ENCODE data around the gene NUDT14.

Gene NUDT14

GRCh38 chr14:105209091-105209490 lies 28.0 kb upstream of the NUDT14 start:
- Histone ChIP-seq H3K36me3 (ENCODE audit: control insufficient read depth, insufficient read depth, low read length) (peaks cover 3% of the 10 kb centered on the region), H3K27me3 (ENCODE audit: control insufficient read depth, insufficient read depth, low read length) (no peaks in the 10 kb centered on the region), H3K4me1 (ENCODE audit: control insufficient read depth, insufficient read depth, low read length) (no peaks in the 10 kb centered on the region), H3K27ac (ENCODE audit: low read depth, low read length) (no peak overlapping the region), H3K4me3 (ENCODE audit: low read length) (no peak overlapping the region), H3K9ac (ENCODE audit: low read length) (no peak overlapping the region)

GRCh38 chr14:105208738-105209075 lies 27.6 kb upstream of the NUDT14 start:
- Histone ChIP-seq H3K27me3 (ENCODE audit: control insufficient read depth, insufficient read depth, low read length) (no peaks in the 10 kb centered on the region), H3K4me1 (ENCODE audit: control insufficient read depth, insufficient read depth, low read length) (no peaks in the 10 kb centered on the region), H3K36me3 (ENCODE audit: control insufficient read depth, insufficient read depth, low read length) (peaks cover 3% of the 10 kb centered on the region), H3K4me3 (ENCODE audit: low read length) (no peak overlapping the region), H3K9ac (ENCODE audit: low read length) (no peak overlapping the region), H3K27ac (ENCODE audit: low read depth, low read length) (no peak overlapping the region)

- Histone ChIP-seq H3K9ac (ENCODE audit: low read length) (no peak overlapping the region), H3K4me3 (ENCODE audit: low read length) (no peak overlapping the region), H3K4me1 (ENCODE audit: control insufficient read depth, insufficient read depth, low read length) (no peaks in the 10 kb centered on the region), H3K27ac (ENCODE audit: low read depth, low read length) (no peak overlapping the region), H3K27me3 (ENCODE audit: control insufficient read depth, insufficient read depth, low read length) (no peaks in the 10 kb centered on the region), H3K36me3 (ENCODE audit: control insufficient read depth, insufficient read depth, low read length) (peaks cover 3% of the 10 kb centered on the region)
Measured at GRCh38 chr14:105207996-105208737, 27.1 kb upstream of the NUDT14 start.

- Histone ChIP-seq H3K36me3 (ENCODE audit: control insufficient read depth, insufficient read depth, low read length) (peaks cover 3% of the 10 kb centered on the region), H3K27me3 (ENCODE audit: control insufficient read depth, insufficient read depth, low read length) (no peaks in the 10 kb centered on the region), H3K4me1 (ENCODE audit: control insufficient read depth, insufficient read depth, low read length) (no peaks in the 10 kb centered on the region), H3K27ac (ENCODE audit: low read depth, low read length) (no peak overlapping the region), H3K9ac (ENCODE audit: low read length) (no peak overlapping the region), H3K4me3 (ENCODE audit: low read length) (no peak overlapping the region)
Measured at GRCh38 chr14:105207460-105207901, 26.4 kb upstream of the NUDT14 start.

GRCh38 chr14:105206873-105207272 lies 25.8 kb upstream of the NUDT14 start:
- Histone ChIP-seq H3K4me3 (ENCODE audit: low read length) (no peak overlapping the region), H3K36me3 (ENCODE audit: control insufficient read depth, insufficient read depth, low read length) (peaks cover 3% of the 10 kb centered on the region), H3K9ac (ENCODE audit: low read length) (no peak overlapping the region), H3K27me3 (ENCODE audit: control insufficient read depth, insufficient read depth, low read length) (peaks cover under 1% of the 10 kb centered on the region), H3K4me1 (ENCODE audit: control insufficient read depth, insufficient read depth, low read length) (no peaks in the 10 kb centered on the region), H3K27ac (ENCODE audit: low read depth, low read length) (no peak overlapping the region)

GRCh38 chr14:105205673-105206208 lies 24.6 kb upstream of the NUDT14 start:
- no peak overlapping the region for H3K4me3 ChIP-seq (ENCODE audit: low read length)
- no peak overlapping the region for H3K27ac ChIP-seq (ENCODE audit: low read depth, low read length)
- H3K27me3 ChIP-seq (ENCODE audit: control insufficient read depth, insufficient read depth, low read length) = peaks cover 6% of the 10 kb centered on the region
- H3K4me1 ChIP-seq (ENCODE audit: control insufficient read depth, insufficient read depth, low read length) = no peaks in the 10 kb centered on the region
- H3K36me3 ChIP-seq (ENCODE audit: control insufficient read depth, insufficient read depth, low read length) = peaks cover 3% of the 10 kb centered on the region
- H3K9ac ChIP-seq (ENCODE audit: low read length) = no peak overlapping the region

GRCh38 chr14:105204931-105205672 lies 24.0 kb upstream of the NUDT14 start:
- no peak overlapping the region for H3K4me3 ChIP-seq (ENCODE audit: low read length)
- no peak overlapping the region for H3K9ac ChIP-seq (ENCODE audit: low read length)
- no peak overlapping the region for H3K27ac ChIP-seq (ENCODE audit: low read depth, low read length)
- peaks cover 6% of the 10 kb centered on the region for H3K27me3 ChIP-seq (ENCODE audit: control insufficient read depth, insufficient read depth, low read length)
- H3K36me3 ChIP-seq (ENCODE audit: control insufficient read depth, insufficient read depth, low read length) = peaks cover 2% of the 10 kb centered on the region
- no peaks in the 10 kb centered on the region for H3K4me1 ChIP-seq (ENCODE audit: control insufficient read depth, insufficient read depth, low read length)

- H3K27me3 ChIP-seq (ENCODE audit: control insufficient read depth, insufficient read depth, low read length) = peaks cover 8% of the 10 kb centered on the region
- no peak overlapping the region for H3K27ac ChIP-seq (ENCODE audit: low read depth, low read length)
- no peaks in the 10 kb centered on the region for H3K4me1 ChIP-seq (ENCODE audit: control insufficient read depth, insufficient read depth, low read length)
- no peak overlapping the region for H3K9ac ChIP-seq (ENCODE audit: low read length)
- no peak overlapping the region for H3K4me3 ChIP-seq (ENCODE audit: low read length)
- H3K36me3 ChIP-seq (ENCODE audit: control insufficient read depth, insufficient read depth, low read length) = no peaks in the 10 kb centered on the region
Measured at GRCh38 chr14:105204206-105204930, 23.3 kb upstream of the NUDT14 start.

GRCh38 chr14:105203701-105204100 lies 22.6 kb upstream of the NUDT14 start:
- Histone ChIP-seq H3K4me1 (ENCODE audit: control insufficient read depth, insufficient read depth, low read length) (no peaks in the 10 kb centered on the region), H3K36me3 (ENCODE audit: control insufficient read depth, insufficient read depth, low read length) (no peaks in the 10 kb centered on the region), H3K9ac (ENCODE audit: low read length) (no peak overlapping the region), H3K27ac (ENCODE audit: low read depth, low read length) (no peak overlapping the region), H3K4me3 (ENCODE audit: low read length) (no peak overlapping the region), H3K27me3 (ENCODE audit: control insufficient read depth, insufficient read depth, low read length) (peaks cover 14% of the 10 kb centered on the region)

GRCh38 chr14:105203057-105203531 lies 22.0 kb upstream of the NUDT14 start:
- H3K4me1 ChIP-seq (ENCODE audit: control insufficient read depth, insufficient read depth, low read length) = no peaks in the 10 kb centered on the region
- H3K36me3 ChIP-seq (ENCODE audit: control insufficient read depth, insufficient read depth, low read length) = no peaks in the 10 kb centered on the region
- no peak overlapping the region for H3K4me3 ChIP-seq (ENCODE audit: low read length)
- peaks cover 20% of the 10 kb centered on the region for H3K27me3 ChIP-seq (ENCODE audit: control insufficient read depth, insufficient read depth, low read length)
- no peak overlapping the region for H3K9ac ChIP-seq (ENCODE audit: low read length)
- no peak overlapping the region for H3K27ac ChIP-seq (ENCODE audit: low read depth, low read length)

- no peaks in the 10 kb centered on the region for H3K4me1 ChIP-seq (ENCODE audit: control insufficient read depth, insufficient read depth, low read length)
- H3K4me3 ChIP-seq (ENCODE audit: low read length) = no peak overlapping the region
- no peak overlapping the region for H3K9ac ChIP-seq (ENCODE audit: low read length)
- H3K36me3 ChIP-seq (ENCODE audit: control insufficient read depth, insufficient read depth, low read length) = no peaks in the 10 kb centered on the region
- peaks cover 28% of the 10 kb centered on the region for H3K27me3 ChIP-seq (ENCODE audit: control insufficient read depth, insufficient read depth, low read length)
- no peak overlapping the region for H3K27ac ChIP-seq (ENCODE audit: low read depth, low read length)
Measured at GRCh38 chr14:105201925-105202513, 20.9 kb upstream of the NUDT14 start.
